ENCODE measurements around the gene PAXX. TPM values are rescaled to one million over a fixed set of nuclear protein-coding genes. Genes with fewer than 3 reads are reported as not detected.

Gene PAXX
- total RNA-seq, 1 donor from 2014 or later = 51.4 TPM

DNA sequence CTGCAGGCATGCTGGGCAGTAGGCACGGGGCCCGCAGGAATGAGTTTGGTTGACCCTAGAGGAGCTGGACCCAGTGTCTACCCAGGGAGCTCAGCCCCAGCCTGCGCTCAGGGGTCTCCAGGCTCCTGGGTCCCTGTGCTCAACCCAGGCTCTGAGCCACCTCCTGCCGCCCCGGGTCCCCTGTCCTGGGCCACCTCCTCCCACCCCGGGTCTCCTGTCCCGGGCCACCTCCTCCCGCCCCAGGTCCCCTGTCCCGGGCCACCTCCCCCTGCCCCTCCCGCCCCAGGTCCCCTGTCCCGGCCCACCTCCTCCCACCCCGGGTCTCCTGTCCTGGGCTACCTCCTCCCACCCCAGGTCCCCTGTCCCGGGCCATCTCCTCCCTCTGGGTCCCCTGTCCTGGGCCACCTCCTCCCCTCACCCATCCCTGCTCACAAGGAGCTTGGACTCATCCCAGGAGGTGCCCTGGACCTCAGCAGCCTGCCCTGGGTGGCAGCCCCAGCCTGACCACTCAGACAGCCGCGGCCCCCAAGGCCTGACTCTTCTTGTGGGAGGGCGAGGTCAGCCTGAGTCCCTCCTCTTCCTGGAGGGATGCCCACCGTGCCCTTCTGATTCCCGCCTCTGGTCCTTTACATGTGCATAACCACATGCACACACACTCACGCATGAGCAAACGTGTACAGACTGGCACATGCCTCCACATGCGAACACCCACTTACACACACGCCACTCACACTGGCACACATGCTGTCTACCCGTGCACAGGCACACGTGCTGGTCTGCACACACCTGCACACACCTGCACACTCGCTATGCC, 37.7 kb upstream of the PAXX start:
- no peak overlapping the region for H3K4me3 Mint-ChIP-seq (ENCODE audit: unreplicated experiment)
- H3K9me3 Mint-ChIP-seq (ENCODE audit: unreplicated experiment) = no peaks in the 10 kb centered on the region
- TF ChIP-seq, protein P1, sequence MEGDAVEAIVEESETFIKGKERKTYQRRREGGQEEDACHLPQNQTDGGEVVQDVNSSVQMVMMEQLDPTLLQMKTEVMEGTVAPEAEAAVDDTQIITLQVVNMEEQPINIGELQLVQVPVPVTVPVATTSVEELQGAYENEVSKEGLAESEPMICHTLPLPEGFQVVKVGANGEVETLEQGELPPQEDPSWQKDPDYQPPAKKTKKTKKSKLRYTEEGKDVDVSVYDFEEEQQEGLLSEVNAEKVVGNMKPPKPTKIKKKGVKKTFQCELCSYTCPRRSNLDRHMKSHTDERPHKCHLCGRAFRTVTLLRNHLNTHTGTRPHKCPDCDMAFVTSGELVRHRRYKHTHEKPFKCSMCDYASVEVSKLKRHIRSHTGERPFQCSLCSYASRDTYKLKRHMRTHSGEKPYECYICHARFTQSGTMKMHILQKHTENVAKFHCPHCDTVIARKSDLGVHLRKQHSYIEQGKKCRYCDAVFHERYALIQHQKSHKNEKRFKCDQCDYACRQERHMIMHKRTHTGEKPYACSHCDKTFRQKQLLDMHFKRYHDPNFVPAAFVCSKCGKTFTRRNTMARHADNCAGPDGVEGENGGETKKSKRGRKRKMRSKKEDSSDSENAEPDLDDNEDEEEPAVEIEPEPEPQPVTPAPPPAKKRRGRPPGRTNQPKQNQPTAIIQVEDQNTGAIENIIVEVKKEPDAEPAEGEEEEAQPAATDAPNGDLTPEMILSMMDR (IDR thresholded peaks at IDR 0.05) = no peak
- H3K27ac Mint-ChIP-seq (ENCODE audit: unreplicated experiment) = no peak overlapping the region
- H3K36me3 Mint-ChIP-seq (ENCODE audit: unreplicated experiment) = no peaks in the 10 kb centered on the region
- no peaks in the 10 kb centered on the region for H3K27me3 Mint-ChIP-seq (ENCODE audit: unreplicated experiment)
- no peak for DNase-seq (ENCODE audit: extremely low spot score, unreplicated experiment)
- peaks cover 4% of the 10 kb centered on the region for H3K4me1 Mint-ChIP-seq (ENCODE audit: unreplicated experiment)

DNA sequence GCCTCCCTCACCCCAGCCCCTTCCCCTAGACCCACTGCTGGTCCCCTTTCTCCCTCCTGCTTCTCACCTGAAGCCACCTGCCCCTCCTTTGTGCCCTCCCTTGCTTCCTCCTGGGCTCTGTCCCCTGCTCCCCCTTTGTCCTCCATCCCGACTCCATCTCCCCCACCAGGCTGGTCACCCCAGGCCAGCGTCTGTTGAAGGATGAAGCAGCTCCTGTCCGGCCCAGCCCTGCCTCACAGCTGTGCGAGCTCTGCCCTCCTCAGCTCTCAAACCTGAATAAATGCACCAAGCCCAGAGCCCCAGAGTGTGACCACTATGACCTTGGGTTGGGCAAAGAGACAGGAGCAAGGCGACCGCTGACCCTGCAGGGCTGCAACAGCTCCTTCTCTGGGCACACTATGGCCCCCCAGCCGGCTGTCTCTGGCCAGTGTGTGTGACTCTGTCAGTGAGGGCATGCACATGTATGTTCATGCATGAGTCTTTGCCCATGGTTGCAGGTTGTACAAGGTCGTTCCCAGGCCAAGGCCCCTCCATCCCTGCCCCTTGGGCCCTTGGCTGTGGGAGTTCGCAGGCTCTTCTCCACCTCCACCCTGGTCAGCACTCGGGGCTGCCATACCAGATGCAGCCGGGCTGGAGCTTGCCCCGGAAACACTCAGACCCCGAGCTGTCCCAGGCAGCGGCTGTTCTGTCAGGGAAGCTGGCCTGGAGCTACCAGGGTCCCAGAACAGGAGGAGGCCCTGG, 36.9 kb upstream of the PAXX start:
- Mint-ChIP-seq H3K9me3 (ENCODE audit: unreplicated experiment) (no peaks in the 10 kb centered on the region), H3K4me3 (ENCODE audit: unreplicated experiment) (no peak overlapping the region), H3K4me1 (ENCODE audit: unreplicated experiment) (peaks cover 3% of the 10 kb centered on the region), H3K27ac (ENCODE audit: unreplicated experiment) (no peak overlapping the region), H3K27me3 (ENCODE audit: unreplicated experiment) (no peaks in the 10 kb centered on the region), H3K36me3 (ENCODE audit: unreplicated experiment) (no peaks in the 10 kb centered on the region)
- DNase-seq (ENCODE audit: extremely low spot score, unreplicated experiment) = no peak
- TF ChIP-seq, protein P1 (IDR thresholded peaks at IDR 0.05) = no peak

DNA sequence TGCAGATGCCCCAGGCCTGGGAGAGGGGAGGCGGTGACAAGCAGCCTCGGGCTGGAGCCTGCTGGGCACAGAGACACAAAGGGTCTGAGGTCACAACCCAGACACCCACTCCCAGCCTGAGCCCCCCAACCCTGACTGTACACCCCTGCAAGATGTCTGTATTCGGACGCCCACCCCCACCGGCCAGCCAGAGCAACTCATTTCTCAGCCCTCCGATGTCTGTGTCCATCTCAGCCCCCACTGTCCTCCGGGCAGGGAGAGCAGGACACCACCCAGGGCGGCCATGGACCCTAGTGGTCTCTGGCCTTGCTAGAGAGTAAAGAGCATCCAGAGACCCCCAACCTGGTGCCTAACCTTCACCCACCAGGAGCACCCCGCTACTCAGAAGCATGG, 36.3 kb upstream of the PAXX start:
- Mint-ChIP-seq H3K27ac (ENCODE audit: unreplicated experiment) (no peak overlapping the region), H3K36me3 (ENCODE audit: unreplicated experiment) (no peaks in the 10 kb centered on the region), H3K4me3 (ENCODE audit: unreplicated experiment) (no peak overlapping the region), H3K27me3 (ENCODE audit: unreplicated experiment) (no peaks in the 10 kb centered on the region), H3K4me1 (ENCODE audit: unreplicated experiment) (peaks cover 6% of the 10 kb centered on the region), H3K9me3 (ENCODE audit: unreplicated experiment) (no peaks in the 10 kb centered on the region)
- DNase-seq (ENCODE audit: extremely low spot score, unreplicated experiment) = no peak
- TF ChIP-seq, protein P1 (IDR thresholded peaks at IDR 0.05) = no peak

DNA sequence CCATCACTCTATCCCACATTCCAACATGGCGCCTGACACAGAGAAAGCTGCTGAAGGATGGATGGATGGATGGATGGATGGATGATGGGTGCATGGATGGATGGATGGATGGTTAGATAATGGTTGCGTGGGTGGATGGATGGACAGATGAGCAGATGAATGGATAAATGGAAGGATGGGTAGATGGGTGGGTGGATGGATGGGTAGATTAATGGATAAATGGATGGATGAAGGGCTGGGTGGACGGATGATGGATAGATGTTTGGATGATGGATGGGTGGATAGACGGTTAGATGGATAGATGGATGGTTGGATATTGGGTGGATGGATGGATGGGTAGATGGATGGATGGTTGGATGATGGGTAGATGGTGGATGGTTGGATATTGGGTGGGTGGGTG, 35.6 kb upstream of the PAXX start:
- no peaks in the 10 kb centered on the region for H3K9me3 Mint-ChIP-seq (ENCODE audit: unreplicated experiment)
- H3K36me3 Mint-ChIP-seq (ENCODE audit: unreplicated experiment) = no peaks in the 10 kb centered on the region
- DNase-seq (ENCODE audit: extremely low spot score, unreplicated experiment) = no peak
- peaks cover 10% of the 10 kb centered on the region for H3K4me1 Mint-ChIP-seq (ENCODE audit: unreplicated experiment)
- TF ChIP-seq, protein P1 (IDR thresholded peaks at IDR 0.05) = no peak
- no peak overlapping the region for H3K27ac Mint-ChIP-seq (ENCODE audit: unreplicated experiment)
- no peaks in the 10 kb centered on the region for H3K27me3 Mint-ChIP-seq (ENCODE audit: unreplicated experiment)
- no peak overlapping the region for H3K4me3 Mint-ChIP-seq (ENCODE audit: unreplicated experiment)

DNA sequence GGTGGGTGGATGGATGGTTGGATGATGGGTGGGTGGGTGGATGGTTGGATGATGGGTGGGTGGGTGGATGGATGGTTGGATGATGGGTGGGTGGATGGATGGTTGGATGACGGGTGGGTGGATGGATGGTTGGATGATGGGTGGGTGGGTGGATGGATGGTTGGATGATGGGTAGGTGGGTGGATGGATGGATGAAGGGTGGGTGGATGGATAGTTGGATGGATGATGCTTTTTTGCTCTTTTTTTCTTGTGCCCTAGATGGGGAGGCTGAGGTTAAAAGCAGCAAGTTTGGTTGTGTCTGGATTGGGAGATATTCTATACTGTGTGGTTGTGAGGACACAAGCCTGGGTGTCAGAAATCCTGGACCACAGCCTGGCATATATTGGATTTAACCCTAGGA, 34.8 kb upstream of the PAXX start:
- Mint-ChIP-seq H3K9me3 (ENCODE audit: unreplicated experiment) (no peaks in the 10 kb centered on the region), H3K36me3 (ENCODE audit: unreplicated experiment) (no peaks in the 10 kb centered on the region), H3K4me3 (ENCODE audit: unreplicated experiment) (no peak overlapping the region), H3K4me1 (ENCODE audit: unreplicated experiment) (peaks cover 10% of the 10 kb centered on the region), H3K27ac (ENCODE audit: unreplicated experiment) (no peak overlapping the region), H3K27me3 (ENCODE audit: unreplicated experiment) (no peaks in the 10 kb centered on the region)
- TF ChIP-seq, protein P1 (IDR thresholded peaks at IDR 0.05) = no peak
- DNase-seq (ENCODE audit: extremely low spot score, unreplicated experiment) = no peak
